GM23248 (cell line): Measurements from ENCODE around the gene OR52W1. TPM values are rescaled to one million over a fixed set of nuclear protein-coding genes. Genes with fewer than 3 reads are reported as not detected.
A peak's percentile ranks its signal among the peaks of the same experiment; 100 is the strongest.

Source experiments
- DNase-seq: peaks from one replicate; pipeline ENCODE4 v3.0.0-alpha.2; 2015
- H2AFZ ChIP-seq: fragments of 200-600 bp; sonication (generic); 2 replicates; pipeline ENCODE4 v1.6.1; 2016; ENCODE audit warnings: antibody characterized with exemption
- H3F3A ChIP-seq: fragments of 200-600 bp; sonication (generic); 2 replicates; pipeline ENCODE4 v1.6.1; 2016; ENCODE audit warnings: mild to moderate bottlenecking, antibody characterized with exemption, mixed run types; ENCODE audit not compliant: insufficient read depth
- H3K27ac ChIP-seq: fragments of 200-600 bp; sonication (generic); 2 replicates; pipeline ENCODE4 v1.5.1; 2016; ENCODE audit warnings: mild to moderate bottlenecking
- H3K27me3 ChIP-seq: fragments of 200-600 bp; sonication (generic); replicated peaks from 2 replicates; pipeline ENCODE4 v1.6.1; 2016; ENCODE audit warnings: mild to moderate bottlenecking; ENCODE audit not compliant: insufficient read depth
- H3K36me3 ChIP-seq: fragments of 200-600 bp; sonication (generic); 2 replicates; pipeline ENCODE4 v1.6.1; 2016; ENCODE audit warnings: low read depth, mild to moderate bottlenecking
- H3K4me1 ChIP-seq: fragments of 200-600 bp; sonication (generic); 2 replicates; pipeline ENCODE4 v1.6.1; 2016; ENCODE audit warnings: mild to moderate bottlenecking; ENCODE audit not compliant: insufficient read depth
- H3K4me2 ChIP-seq: fragments of 200-600 bp; sonication (generic); one replicate; pipeline ENCODE4 v1.6.1; 2016; ENCODE audit warnings: mild to moderate bottlenecking; ENCODE audit not compliant: unreplicated experiment
- H3K4me3 ChIP-seq: fragments of 200-600 bp; sonication (generic); 2 replicates; pipeline ENCODE4 v1.5.1; 2016; ENCODE audit warnings: mild to moderate bottlenecking
- H3K79me2 ChIP-seq: fragments of 200-600 bp; sonication (generic); 2 replicates; pipeline ENCODE4 v1.6.1; 2016; ENCODE audit warnings: mild to moderate bottlenecking; ENCODE audit not compliant: insufficient read depth
- H3K9ac ChIP-seq: fragments of 200-600 bp; sonication (generic); 2 replicates; pipeline ENCODE4 v1.6.1; 2016; ENCODE audit warnings: mild to moderate bottlenecking
- H3K9me2 ChIP-seq: fragments of 200-600 bp; sonication (generic); 2 replicates; pipeline ENCODE4 v1.6.1; 2016; ENCODE audit warnings: mixed run types, mild to moderate bottlenecking, moderate library complexity; ENCODE audit not compliant: insufficient read depth
- H3K9me3 ChIP-seq: fragments of 200-600 bp; sonication (generic); one replicate; pipeline ENCODE4 v1.6.1; 2017; ENCODE audit warnings: low read depth
- H4K20me1 ChIP-seq: fragments of 200-600 bp; sonication (generic); 2 replicates; pipeline ENCODE4 v1.6.0; 2016; ENCODE audit not compliant: insufficient read depth
- EZH2 ChIP-seq: fragments of 200-600 bp; sonication (generic); IDR thresholded peaks from 2 replicates; pipeline ENCODE4 v1.6.1; 2018; ENCODE audit warnings: antibody characterized with exemption, mild to moderate bottlenecking; ENCODE audit not compliant: insufficient read depth, poor library complexity, severe bottlenecking
- EZH2phosphoT487 ChIP-seq: fragments of 200-600 bp; sonication (generic); IDR thresholded peaks from 2 replicates; pipeline ENCODE4 v1.6.1; 2018; ENCODE audit warnings: antibody characterized with exemption, moderate library complexity, mild to moderate bottlenecking, low read depth; ENCODE audit not compliant: insufficient read depth
- WGBS, 2 experiments: methylation state at CpG; one replicate each; pipeline ENCODE4 v1.1.6; 2015 to 2017; ENCODE audit warnings: low lambda C conversion rate in 2 of 2, low coverage in 1 of 2; ENCODE audit errors: missing lambda C conversion rate in 2 of 2; 5-methylcytosine and 5-hydroxymethylcytosine counted together
- in situ Hi-C: fragments of 300-500 bp; cut with MboI; formaldehyde crosslinking; loops from 2 replicates; pipeline ENCODE4 v1.15.0; 2020
- polyA plus RNA-seq: library from polyadenylated mRNA; unstranded; fragments of >200 nt; fragmentation: Nextera tagmentation; extraction: Ambion mirVana; gene quantifications from 2 replicates; pipeline ENCODE4 v1.2.1, GENCODE V29; 2016
- total RNA-seq: library from RNA; depleted of rRNA; stranded (reverse); fragments of >200 nt; shearing (Covaris generic); gene quantifications from 2 replicates; pipeline ENCODE4 v1.2.3, GENCODE V29; 2014

The OR52W1 gene
- total and polyA plus RNA-seq, 2 experiments from 2014 or later = not detected

DNA sequence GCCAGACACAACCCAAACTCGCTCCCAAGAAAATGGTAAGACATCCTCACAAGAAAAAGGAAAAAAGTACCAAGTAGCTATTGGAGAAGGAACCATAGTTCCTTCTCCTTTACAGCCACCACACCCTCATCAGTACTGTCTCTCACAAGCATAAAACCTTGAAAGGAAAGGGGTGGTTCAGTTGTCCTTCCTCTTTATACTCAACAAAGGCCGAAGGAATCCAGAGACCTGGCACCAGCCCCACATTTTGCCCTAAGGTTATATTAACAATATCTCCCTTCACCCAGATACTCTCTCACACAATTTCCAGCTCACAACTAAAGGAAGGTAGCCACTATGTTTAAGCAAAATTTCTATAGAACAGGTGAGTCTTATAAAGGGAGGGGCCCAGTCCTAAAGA is 26.9 kb downstream of the OR52W1 start:
- no peaks in the 10 kb centered on the region for H3K27me3 ChIP-seq
- no peak overlapping the region for H3K4me2 ChIP-seq
- H3K9ac ChIP-seq = no peak overlapping the region
- no peaks in the 10 kb centered on the region for H3K9me2 ChIP-seq
- peaks cover 12% of the 10 kb centered on the region; the same call in 1 of the 2 replicates for H4K20me1 ChIP-seq
- no peak overlapping the region for H2AFZ ChIP-seq
- no peak overlapping the region for H3K27ac ChIP-seq
- H3K4me3 ChIP-seq = no peak overlapping the region
- in situ Hi-C loops = no loop called here
- H3K79me2 ChIP-seq = peaks cover 76% of the 10 kb centered on the region
- DNase-seq = no peak
- peaks cover 3% of the 10 kb centered on the region for H3F3A ChIP-seq
- TF ChIP-seq EZH2 (no peak), EZH2phosphoT487 (no peak)
- WGBS, 2 experiments = 68 to 90% methylated on average over 2 of the region's 2 CpGs
- H3K4me1 ChIP-seq = peaks cover 4% of the 10 kb centered on the region; the same call in 1 of the 2 replicates
- H3K36me3 ChIP-seq = peaks cover 11% of the 10 kb centered on the region; the same call in 1 of the 2 replicates
- no peaks in the 10 kb centered on the region for H3K9me3 ChIP-seq

DNA sequence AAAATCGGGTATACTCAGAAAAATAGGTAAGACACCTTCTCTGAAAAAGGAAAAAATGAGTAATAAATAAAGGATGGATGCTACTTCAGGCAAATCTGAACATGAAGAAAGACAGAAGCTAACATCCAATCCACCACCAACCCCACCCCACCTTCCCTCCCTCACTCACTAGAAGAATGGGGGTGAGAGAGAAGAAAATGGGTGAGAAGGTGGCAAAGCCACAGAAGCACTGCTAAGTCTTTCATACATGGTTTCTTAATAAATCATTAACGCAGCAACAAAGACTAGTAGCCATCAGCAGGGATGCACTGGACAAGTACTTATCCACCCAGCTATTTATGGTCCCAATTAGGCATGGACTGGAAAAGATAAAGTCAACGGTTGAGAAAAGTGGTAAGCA is 29.5 kb downstream of the OR52W1 start:
- Histone ChIP-seq H3K4me3 (no peak overlapping the region), H3F3A (no peaks in the 10 kb centered on the region), H3K36me3 (peaks cover 3% of the 10 kb centered on the region; the same call in 1 of the 2 replicates), H3K4me2 (no peak overlapping the region), H3K27me3 (no peaks in the 10 kb centered on the region), H2AFZ (no peak overlapping the region), H3K4me1 (peaks cover 11% of the 10 kb centered on the region), H3K9me2 (no peaks in the 10 kb centered on the region), H3K79me2 (peaks cover 98% of the 10 kb centered on the region), H3K27ac (no peak overlapping the region), H3K9ac (no peak overlapping the region), H3K9me3 (no peaks in the 10 kb centered on the region), H4K20me1 (peaks cover 12% of the 10 kb centered on the region; the same call in 1 of the 2 replicates)
- no peak for DNase-seq
- WGBS, 2 experiments = 65% methylated on average over 3 of the region's 3 CpGs
- in situ Hi-C loops = no loop called here
- TF ChIP-seq EZH2 = no peak
- TF ChIP-seq EZH2phosphoT487 = no peak

DNA sequence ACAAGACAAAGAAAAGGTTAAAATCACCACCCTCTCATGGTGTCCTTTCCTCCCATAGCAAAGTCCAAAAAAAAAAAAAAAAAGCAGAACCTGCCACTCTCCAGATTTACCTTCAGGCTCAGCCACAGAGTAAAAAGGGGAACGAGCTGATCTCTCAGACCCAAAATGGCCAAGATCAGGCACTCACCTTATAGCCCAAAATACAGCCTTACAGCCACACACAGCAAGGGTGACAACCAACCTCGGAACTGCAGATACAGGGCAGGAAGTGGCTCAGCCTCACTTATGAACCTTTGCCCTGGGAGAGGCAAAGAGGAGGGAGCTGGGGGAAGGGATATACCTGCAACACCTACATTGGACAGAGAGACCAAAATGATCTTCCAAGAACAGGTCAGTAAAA is 30.9 kb downstream of the OR52W1 start:
- peaks cover 95% of the 10 kb centered on the region for H3K79me2 ChIP-seq
- in situ Hi-C loops = no loop called here

DNA sequence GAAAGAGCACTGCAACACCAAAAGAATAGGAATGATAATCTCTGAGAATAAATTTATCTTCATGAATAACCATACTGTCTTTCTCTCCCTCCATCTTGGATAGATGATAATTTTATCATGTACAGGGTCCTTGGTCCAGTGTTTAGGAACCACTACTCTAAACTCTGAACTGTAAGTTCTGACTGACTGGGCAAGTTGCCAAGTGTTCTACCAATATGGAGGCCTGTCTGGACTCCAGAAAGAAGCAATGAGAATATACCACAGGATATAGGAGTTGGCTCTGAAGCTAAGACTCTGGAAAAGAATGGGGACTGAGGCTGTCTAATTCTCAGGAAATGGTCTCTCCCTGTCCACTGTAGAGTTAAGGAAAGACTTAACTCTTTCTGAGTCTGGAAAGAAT is 33.9 kb downstream of the OR52W1 start:
- Histone ChIP-seq H3K4me1 (peaks cover 10% of the 10 kb centered on the region), H3K9me2 (no peaks in the 10 kb centered on the region), H4K20me1 (no peaks in the 10 kb centered on the region), H3F3A (peaks cover 3% of the 10 kb centered on the region; the same call in 1 of the 2 replicates), H3K9me3 (no peaks in the 10 kb centered on the region), H3K27me3 (no peaks in the 10 kb centered on the region), H2AFZ (no peak overlapping the region), H3K4me3 (no peak overlapping the region; the same call in 1 of the 2 replicates), H3K79me2 (peaks cover 65% of the 10 kb centered on the region), H3K4me2 (peak overlapping the region; percentile 94), H3K9ac (no peak overlapping the region), H3K36me3 (peaks cover 3% of the 10 kb centered on the region; the same call in 1 of the 2 replicates), H3K27ac (no peak overlapping the region)
- in situ Hi-C loops = no loop called here
- DNase-seq = peak; percentile 22
- TF ChIP-seq EZH2phosphoT487 (no peak), EZH2 (no peak)

More for the DNA sequence above, 30.9 kb downstream of the OR52W1 start:
- Histone ChIP-seq H3F3A (no peaks in the 10 kb centered on the region), H3K9me2 (no peaks in the 10 kb centered on the region), H4K20me1 (peaks cover 12% of the 10 kb centered on the region; the same call in 1 of the 2 replicates), H2AFZ (no peak overlapping the region), H3K27me3 (no peaks in the 10 kb centered on the region), H3K36me3 (peaks cover 3% of the 10 kb centered on the region; the same call in 1 of the 2 replicates), H3K4me2 (no peak overlapping the region), H3K9ac (no peak overlapping the region), H3K27ac (no peak overlapping the region), H3K9me3 (no peaks in the 10 kb centered on the region), H3K4me3 (no peak overlapping the region), H3K4me1 (peaks cover 11% of the 10 kb centered on the region)
- DNase-seq = no peak
- TF ChIP-seq EZH2phosphoT487 = no peak
- WGBS, 2 experiments = 65 to 81% methylated on average over 2 of the region's 2 CpGs

DNA sequence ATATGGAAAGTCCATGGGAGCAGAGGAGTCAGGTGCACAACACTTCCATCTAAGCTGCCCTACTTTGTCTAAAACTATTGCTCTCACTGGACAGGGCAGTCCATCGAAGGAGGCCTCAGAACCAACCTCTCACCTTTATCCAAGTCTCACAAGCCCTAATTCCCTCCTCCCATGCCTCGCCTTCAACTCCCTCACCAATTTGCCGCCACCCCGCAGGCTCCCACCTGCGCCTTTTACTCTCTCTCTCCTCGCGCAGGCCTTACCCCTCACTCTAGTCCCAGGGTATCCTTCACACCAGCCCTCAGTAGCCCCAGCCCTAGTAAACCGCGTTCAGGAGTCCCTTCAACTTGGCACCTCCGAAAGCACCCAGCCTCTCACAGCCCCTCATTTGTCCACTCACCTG is 35.0 kb downstream of the OR52W1 start:
- no peaks in the 10 kb centered on the region for H3K9me3 ChIP-seq
- peak overlapping the region; percentile 97 for H2AFZ ChIP-seq
- H3K9me2 ChIP-seq = no peaks in the 10 kb centered on the region
- H3K27ac ChIP-seq = peak overlapping the region; percentile 80
- H3K4me2 ChIP-seq = peak overlapping the region; percentile 94
- peaks cover 55% of the 10 kb centered on the region for H3K79me2 ChIP-seq
- H3F3A ChIP-seq = peaks cover 3% of the 10 kb centered on the region; the same call in 1 of the 2 replicates
- 0 to 3% methylated on average over 10 of the region's 10 CpGs for WGBS, 2 experiments
- peak overlapping the region; percentile 98 for H3K9ac ChIP-seq
- H3K4me3 ChIP-seq = peak overlapping the region; percentile 96
- in situ Hi-C loops = no loop called here
- peak; percentile 49 for DNase-seq
- peaks cover 3% of the 10 kb centered on the region; the same call in 1 of the 2 replicates for H3K36me3 ChIP-seq
- no peaks in the 10 kb centered on the region for H4K20me1 ChIP-seq
- peaks cover 10% of the 10 kb centered on the region for H3K4me1 ChIP-seq
- TF ChIP-seq EZH2 = no peak
- H3K27me3 ChIP-seq = no peaks in the 10 kb centered on the region
